ENCODE data around the gene EYA3.

- TF ChIP-seq POLR2A (IDR thresholded peaks at IDR 0.05) (no peak), CTCF (IDR thresholded peaks at IDR 0.05) (no peak)
These were observed 62.1 kb downstream of the EYA3 start for GRCh38 chr1:28026329-28026728.
